ENCODE measurements around the gene CAMSAP3.

The CAMSAP3 gene

DNA sequence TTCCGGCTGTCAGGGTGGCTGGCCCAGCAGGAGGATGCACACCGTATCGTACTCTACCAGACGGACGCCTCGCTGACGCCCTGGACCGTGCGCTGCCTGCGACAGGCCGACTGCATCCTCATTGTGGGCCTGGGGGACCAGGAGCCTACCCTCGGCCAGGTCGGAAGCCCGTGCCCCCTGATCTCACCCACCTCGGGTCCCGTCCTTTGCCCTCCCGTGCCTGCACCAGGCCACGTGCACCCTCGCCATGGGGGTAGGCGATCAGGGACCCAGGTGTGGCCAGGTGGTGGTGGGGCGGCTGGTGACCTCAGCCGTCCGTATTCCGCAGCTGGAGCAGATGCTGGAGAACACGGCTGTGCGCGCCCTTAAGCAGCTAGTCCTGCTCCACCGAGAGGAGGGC, 41.1 kb upstream of the CAMSAP3 start:
- H3K9me3 ChIP-seq (ENCODE audit: insufficient read depth, low read length), result no peaks in the 10 kb centered on the region
- H3K36me3 ChIP-seq (replicated peaks; ENCODE audit: low read depth, low read length), result peaks cover 44% of the 10 kb centered on the region
- H3K9ac ChIP-seq (ENCODE audit: low read length), result no peak overlapping the region
- no peaks in the 10 kb centered on the region for H3K4me1 ChIP-seq (ENCODE audit: low read length)
- H3K79me2 ChIP-seq (ENCODE audit: low read length), result no peaks in the 10 kb centered on the region
- no peaks in the 10 kb centered on the region for H3K27me3 ChIP-seq (ENCODE audit: low read depth, low read length)
- no peak overlapping the region for H3K4me3 ChIP-seq (ENCODE audit: low read length)
- H3K27ac ChIP-seq (ENCODE audit: low read length), result no peak overlapping the region
- TF ChIP-seq EZH2phosphoT487 (IDR thresholded peaks at IDR 0.05; ENCODE audit: low read depth), result no peak
- TF ChIP-seq, protein P1, sequence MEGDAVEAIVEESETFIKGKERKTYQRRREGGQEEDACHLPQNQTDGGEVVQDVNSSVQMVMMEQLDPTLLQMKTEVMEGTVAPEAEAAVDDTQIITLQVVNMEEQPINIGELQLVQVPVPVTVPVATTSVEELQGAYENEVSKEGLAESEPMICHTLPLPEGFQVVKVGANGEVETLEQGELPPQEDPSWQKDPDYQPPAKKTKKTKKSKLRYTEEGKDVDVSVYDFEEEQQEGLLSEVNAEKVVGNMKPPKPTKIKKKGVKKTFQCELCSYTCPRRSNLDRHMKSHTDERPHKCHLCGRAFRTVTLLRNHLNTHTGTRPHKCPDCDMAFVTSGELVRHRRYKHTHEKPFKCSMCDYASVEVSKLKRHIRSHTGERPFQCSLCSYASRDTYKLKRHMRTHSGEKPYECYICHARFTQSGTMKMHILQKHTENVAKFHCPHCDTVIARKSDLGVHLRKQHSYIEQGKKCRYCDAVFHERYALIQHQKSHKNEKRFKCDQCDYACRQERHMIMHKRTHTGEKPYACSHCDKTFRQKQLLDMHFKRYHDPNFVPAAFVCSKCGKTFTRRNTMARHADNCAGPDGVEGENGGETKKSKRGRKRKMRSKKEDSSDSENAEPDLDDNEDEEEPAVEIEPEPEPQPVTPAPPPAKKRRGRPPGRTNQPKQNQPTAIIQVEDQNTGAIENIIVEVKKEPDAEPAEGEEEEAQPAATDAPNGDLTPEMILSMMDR (IDR thresholded peaks at IDR 0.05; ENCODE audit: low read depth, low read length), result no peak
- no peaks in the 10 kb centered on the region for H4K20me1 ChIP-seq (ENCODE audit: insufficient read depth, low read length)
- no peak overlapping the region for H3K4me2 ChIP-seq (ENCODE audit: low read length)
- no peak overlapping the region for H2AFZ ChIP-seq (ENCODE audit: low read depth, low read length)

DNA sequence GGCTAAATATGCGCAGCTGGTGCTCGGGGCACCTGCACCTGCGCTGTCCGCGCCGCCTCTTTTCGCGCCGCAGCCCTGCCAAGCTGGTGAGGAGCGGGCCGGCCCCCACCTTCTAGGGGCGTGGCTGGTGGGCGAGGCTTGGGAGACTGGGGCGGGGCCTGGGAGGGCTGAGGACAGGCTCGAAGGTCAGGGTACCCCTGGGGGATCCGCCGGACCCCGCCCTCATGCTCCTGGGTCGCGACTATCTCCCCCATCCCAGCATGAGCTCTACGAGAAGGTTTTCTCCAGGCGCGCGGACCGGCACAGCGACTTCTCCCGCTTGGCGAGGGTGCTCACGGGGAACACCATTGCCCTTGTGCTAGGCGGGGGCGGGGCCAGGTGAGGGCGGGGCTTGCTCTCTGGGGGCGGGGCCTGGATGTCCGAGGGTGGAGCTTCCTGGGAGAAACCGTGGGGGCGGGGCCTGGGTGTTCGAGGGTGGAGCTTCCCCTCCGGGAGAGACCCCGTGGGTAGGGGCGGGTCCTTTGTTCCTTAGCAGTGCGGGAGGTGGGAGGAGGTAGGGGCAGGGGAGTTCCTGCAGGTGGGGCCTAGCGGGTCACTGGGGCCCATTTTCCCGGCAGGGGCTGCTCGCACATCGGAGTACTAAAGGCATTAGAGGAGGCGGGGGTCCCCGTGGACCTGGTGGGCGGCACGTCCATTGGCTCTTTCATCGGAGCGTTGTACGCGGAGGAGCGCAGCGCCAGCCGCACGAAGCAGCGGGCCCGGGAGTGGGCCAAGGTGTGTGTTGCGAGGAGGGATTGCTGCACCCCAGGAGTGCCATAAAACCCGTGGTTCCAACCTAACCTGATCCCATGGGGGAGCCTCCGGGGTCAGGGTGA, 40.4 kb upstream of the CAMSAP3 start:
- H3K79me2 ChIP-seq (ENCODE audit: low read length), result no peaks in the 10 kb centered on the region
- no peaks in the 10 kb centered on the region for H3K27me3 ChIP-seq (ENCODE audit: low read depth, low read length)
- H3K36me3 ChIP-seq (replicated peaks; ENCODE audit: low read depth, low read length), result peaks cover 45% of the 10 kb centered on the region
- H3K4me3 ChIP-seq (ENCODE audit: low read length), result no peak overlapping the region
- H3K4me1 ChIP-seq (ENCODE audit: low read length), result no peaks in the 10 kb centered on the region
- H3K9ac ChIP-seq (ENCODE audit: low read length), result no peak overlapping the region
- no peak for TF ChIP-seq EZH2phosphoT487 (IDR thresholded peaks at IDR 0.05; ENCODE audit: low read depth)
- TF ChIP-seq, protein P1 (IDR thresholded peaks at IDR 0.05; ENCODE audit: low read depth, low read length), result no peak
- no peaks in the 10 kb centered on the region for H3K9me3 ChIP-seq (ENCODE audit: insufficient read depth, low read length)
- H3K27ac ChIP-seq (ENCODE audit: low read length), result no peak overlapping the region
- no peak overlapping the region for H2AFZ ChIP-seq (ENCODE audit: low read depth, low read length)
- H3K4me2 ChIP-seq (ENCODE audit: low read length), result no peak overlapping the region
- no peaks in the 10 kb centered on the region for H4K20me1 ChIP-seq (ENCODE audit: insufficient read depth, low read length)

DNA sequence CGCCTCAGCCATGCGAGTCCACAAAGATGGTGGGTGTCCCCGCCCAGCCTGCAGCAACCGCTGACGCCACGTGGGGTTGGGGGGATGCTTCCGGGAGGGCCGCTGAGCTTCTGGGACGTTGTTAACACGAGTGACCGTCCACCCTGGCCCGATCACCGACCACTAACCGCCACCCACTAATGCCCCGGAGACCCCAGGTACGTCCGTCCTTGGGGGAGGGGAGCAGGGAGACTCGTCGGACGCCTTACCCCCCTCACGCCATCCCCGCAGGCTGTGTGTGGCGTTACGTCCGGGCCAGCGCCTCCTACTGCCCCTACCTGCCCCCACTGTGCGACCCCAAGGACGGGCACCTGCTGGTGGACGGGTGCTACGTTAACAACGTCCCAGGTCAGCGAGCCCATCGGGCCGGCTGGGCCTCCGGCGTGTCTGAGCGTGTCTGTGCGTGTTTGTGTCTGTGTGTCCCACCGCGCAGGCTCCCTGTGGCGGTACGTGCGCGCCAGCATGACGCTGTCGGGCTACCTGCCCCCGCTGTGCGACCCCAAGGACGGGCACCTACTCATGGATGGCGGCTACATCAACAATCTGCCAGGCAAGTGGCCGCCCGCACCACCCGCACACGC, 38.9 kb upstream of the CAMSAP3 start:
- H3K4me2 ChIP-seq (ENCODE audit: low read length), result no peak overlapping the region
- H3K9me3 ChIP-seq (ENCODE audit: insufficient read depth, low read length), result no peaks in the 10 kb centered on the region
- no peak overlapping the region for H2AFZ ChIP-seq (ENCODE audit: low read depth, low read length)
- H3K9ac ChIP-seq (ENCODE audit: low read length), result no peak overlapping the region
- H3K36me3 ChIP-seq (replicated peaks; ENCODE audit: low read depth, low read length), result peaks cover 43% of the 10 kb centered on the region
- H3K4me3 ChIP-seq (ENCODE audit: low read length), result no peak overlapping the region
- no peaks in the 10 kb centered on the region for H3K27me3 ChIP-seq (ENCODE audit: low read depth, low read length)
- no peak overlapping the region for H3K27ac ChIP-seq (ENCODE audit: low read length)
- H3K79me2 ChIP-seq (ENCODE audit: low read length), result no peaks in the 10 kb centered on the region
- TF ChIP-seq EZH2phosphoT487 (IDR thresholded peaks at IDR 0.05; ENCODE audit: low read depth), result no peak
- TF ChIP-seq, protein P1 (IDR thresholded peaks at IDR 0.05; ENCODE audit: low read depth, low read length), result no peak
- H3K4me1 ChIP-seq (ENCODE audit: low read length), result no peaks in the 10 kb centered on the region
- no peaks in the 10 kb centered on the region for H4K20me1 ChIP-seq (ENCODE audit: insufficient read depth, low read length)

DNA sequence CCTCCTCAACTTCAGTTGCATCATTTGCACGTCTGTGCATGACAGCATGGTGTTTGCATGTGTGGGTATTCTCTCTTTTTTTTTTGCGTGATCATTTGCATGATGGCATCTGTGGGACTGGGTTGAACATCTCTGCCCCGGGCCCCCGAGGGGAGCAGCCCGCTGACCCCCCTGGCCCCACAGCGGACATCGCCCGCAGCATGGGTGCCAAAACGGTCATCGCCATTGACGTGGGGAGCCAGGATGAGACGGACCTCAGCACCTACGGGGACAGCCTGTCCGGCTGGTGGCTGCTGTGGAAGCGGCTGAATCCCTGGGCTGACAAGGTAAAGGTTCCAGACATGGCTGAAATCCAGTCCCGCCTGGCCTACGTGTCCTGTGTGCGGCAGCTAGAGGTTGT, 37.0 kb upstream of the CAMSAP3 start:
- Histone ChIP-seq H2AFZ (ENCODE audit: low read depth, low read length) (no peak overlapping the region), H3K27ac (ENCODE audit: low read length) (no peak overlapping the region), H4K20me1 (ENCODE audit: insufficient read depth, low read length) (no peaks in the 10 kb centered on the region), H3K36me3 (replicated peaks; ENCODE audit: low read depth, low read length) (peaks cover 43% of the 10 kb centered on the region), H3K4me2 (ENCODE audit: low read length) (no peak overlapping the region), H3K9me3 (ENCODE audit: insufficient read depth, low read length) (no peaks in the 10 kb centered on the region), H3K79me2 (ENCODE audit: low read length) (no peaks in the 10 kb centered on the region), H3K4me3 (ENCODE audit: low read length) (no peak overlapping the region), H3K27me3 (ENCODE audit: low read depth, low read length) (no peaks in the 10 kb centered on the region), H3K4me1 (ENCODE audit: low read length) (no peaks in the 10 kb centered on the region), H3K9ac (ENCODE audit: low read length) (no peak overlapping the region)
- no peak for TF ChIP-seq EZH2phosphoT487 (IDR thresholded peaks at IDR 0.05; ENCODE audit: low read depth)
- TF ChIP-seq, protein P1 (IDR thresholded peaks at IDR 0.05; ENCODE audit: low read depth, low read length), result no peak
